Upper lobe of right lung (tissue), 1 donor: ENCODE results near the gene HOXD4. TPM values are rescaled to one million over a fixed set of nuclear protein-coding genes. Genes with fewer than 3 reads are reported as not detected.

Source experiments
- ATAC-seq: fragments of 200-7000 bp; cut with Tn5 transposase; one replicate; pipeline ENCODE4 v1.9.1; 2020; ENCODE audit warnings: mild to moderate bottlenecking, moderate library complexity
- DNase-seq: peaks from one replicate; pipeline ENCODE4 v3.0.0-alpha.2; 2020
- H3K27ac ChIP-seq: fragments of 200-600 bp; one replicate; pipeline ENCODE4 v1.8.0; 2022
- H3K27me3 ChIP-seq: fragments of 200-600 bp; one replicate; pipeline ENCODE4 v1.8.0; 2022; ENCODE audit warnings: mild to moderate bottlenecking
- H3K36me3 ChIP-seq: fragments of 200-600 bp; one replicate; pipeline ENCODE4 v1.8.0; 2022
- H3K4me1 ChIP-seq: fragments of 200-600 bp; one replicate; pipeline ENCODE4 v1.8.0; 2022
- H3K4me3 ChIP-seq: fragments of 200-600 bp; one replicate; pipeline ENCODE4 v1.8.0; 2022; ENCODE audit warnings: mild to moderate bottlenecking
- H3K9me3 ChIP-seq: fragments of 200-600 bp; one replicate; pipeline ENCODE4 v1.8.0; 2022
- intact Hi-C: fragments of 100-400 bp; cut with DNase I; formaldehyde crosslinking; loops from one replicate; pipeline ENCODE4 v1.11.0; 2022
- total RNA-seq: library from RNA; stranded (reverse); fragmentation: NEBNext Ultra II Directional; extraction: Animal tissue kit (Norgen Biotek cat#: 25700); gene quantifications from one replicate; pipeline ENCODE4 v1.2.1, GENCODE V29; 2021
- TF ChIP-seq, protein P1 (sequence below): fragments of 200-600 bp; IDR thresholded peaks from one replicate; pipeline ENCODE4 v1.8.0; 2022; ENCODE audit warnings: antibody characterized with exemption
- donor health status: DM: no; HTN: yes; CAD: no; lungs with severe emphysema.

Gene HOXD4
- total RNA-seq, 1 donor from 2014 or later: 0.84 TPM

DNA sequence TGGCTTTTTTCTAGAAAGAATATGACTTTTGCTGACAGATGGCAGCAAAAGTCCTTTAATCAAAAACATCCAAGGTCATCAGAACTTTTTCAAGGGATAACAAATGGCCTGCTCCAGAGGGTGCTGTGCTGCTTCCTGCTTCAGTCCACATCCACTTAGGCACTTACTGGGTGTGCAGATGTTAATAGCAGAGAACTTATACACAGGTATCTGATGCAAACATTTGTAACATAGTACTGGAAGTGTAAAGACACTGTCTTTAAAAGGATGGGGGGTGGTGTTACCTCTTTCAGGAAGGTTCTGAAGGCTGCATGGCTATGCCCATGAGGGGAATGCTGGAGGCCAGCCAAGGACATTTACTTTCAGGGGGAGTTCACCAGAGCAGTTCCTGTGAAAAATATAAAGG, 16.3 kb upstream of the HOXD4 start:
- H3K27ac ChIP-seq: no peak overlapping the region
- peaks cover 13% of the 10 kb centered on the region for H3K4me1 ChIP-seq
- ATAC-seq (no peak), DNase-seq (no peak)
- H3K9me3 ChIP-seq: no peaks in the 10 kb centered on the region
- intact Hi-C loops: loop anchor here (10.0 kb wide), 2 partner anchors 320 to 420 kb away; no protein-coding TSS in a partner anchor
- peaks cover 98% of the 10 kb centered on the region for H3K27me3 ChIP-seq
- no peaks in the 10 kb centered on the region for H3K36me3 ChIP-seq
- TF ChIP-seq, protein P1, sequence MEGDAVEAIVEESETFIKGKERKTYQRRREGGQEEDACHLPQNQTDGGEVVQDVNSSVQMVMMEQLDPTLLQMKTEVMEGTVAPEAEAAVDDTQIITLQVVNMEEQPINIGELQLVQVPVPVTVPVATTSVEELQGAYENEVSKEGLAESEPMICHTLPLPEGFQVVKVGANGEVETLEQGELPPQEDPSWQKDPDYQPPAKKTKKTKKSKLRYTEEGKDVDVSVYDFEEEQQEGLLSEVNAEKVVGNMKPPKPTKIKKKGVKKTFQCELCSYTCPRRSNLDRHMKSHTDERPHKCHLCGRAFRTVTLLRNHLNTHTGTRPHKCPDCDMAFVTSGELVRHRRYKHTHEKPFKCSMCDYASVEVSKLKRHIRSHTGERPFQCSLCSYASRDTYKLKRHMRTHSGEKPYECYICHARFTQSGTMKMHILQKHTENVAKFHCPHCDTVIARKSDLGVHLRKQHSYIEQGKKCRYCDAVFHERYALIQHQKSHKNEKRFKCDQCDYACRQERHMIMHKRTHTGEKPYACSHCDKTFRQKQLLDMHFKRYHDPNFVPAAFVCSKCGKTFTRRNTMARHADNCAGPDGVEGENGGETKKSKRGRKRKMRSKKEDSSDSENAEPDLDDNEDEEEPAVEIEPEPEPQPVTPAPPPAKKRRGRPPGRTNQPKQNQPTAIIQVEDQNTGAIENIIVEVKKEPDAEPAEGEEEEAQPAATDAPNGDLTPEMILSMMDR: no peak
- H3K4me3 ChIP-seq: no peak overlapping the region

DNA sequence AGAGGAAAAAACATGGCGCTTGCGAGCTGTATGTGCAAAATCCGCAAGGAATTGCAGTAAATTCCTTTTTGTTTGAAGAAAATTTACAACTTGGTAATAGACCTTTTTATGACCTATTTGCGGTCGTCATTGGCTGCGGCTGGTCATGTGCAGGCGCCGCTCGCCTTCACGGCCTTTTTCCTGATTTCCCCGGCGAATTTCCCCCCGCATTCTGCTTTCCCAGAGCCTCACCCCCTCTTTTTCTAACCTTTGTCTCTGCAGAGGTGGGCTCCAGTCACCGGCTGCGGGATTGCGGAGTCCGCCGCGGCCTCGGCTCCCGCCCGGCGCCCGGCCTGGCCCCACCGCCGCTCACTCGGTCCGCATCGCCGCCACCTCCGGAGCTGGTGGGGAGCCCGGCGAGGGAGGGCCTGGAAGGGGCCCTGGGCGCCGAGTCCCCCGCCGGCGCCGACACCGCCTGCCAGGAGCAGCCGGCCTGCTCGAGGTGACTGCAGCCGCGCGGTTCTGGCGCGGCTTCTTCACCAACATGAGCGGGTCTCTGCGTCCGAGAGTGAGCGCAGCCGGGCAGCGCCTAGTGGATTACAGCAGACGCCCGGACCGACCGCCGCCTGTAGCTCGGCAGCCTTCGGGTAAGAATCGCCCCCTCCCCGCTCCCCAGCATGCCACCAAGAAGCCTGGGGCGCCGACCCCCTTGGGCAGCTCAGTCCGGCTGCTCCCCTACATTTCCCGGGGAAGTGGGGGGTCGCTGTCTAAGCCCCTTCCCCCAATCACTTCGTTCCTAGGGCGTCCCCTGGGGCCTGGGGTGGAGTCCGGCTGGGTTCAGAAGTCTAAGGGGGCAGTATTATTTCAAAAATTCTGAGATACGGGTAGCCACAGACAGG, 14.7 kb upstream of the HOXD4 start:
- intact Hi-C loops: loop anchor here (10.0 kb wide), 2 partner anchors 318 to 418 kb away; no protein-coding TSS in a partner anchor
- peak overlapping the region; percentile 11 for H3K4me3 ChIP-seq
- no peak for ATAC-seq
- H3K27me3 ChIP-seq: peaks cover 98% of the 10 kb centered on the region
- no peaks in the 10 kb centered on the region for H3K36me3 ChIP-seq
- H3K9me3 ChIP-seq: no peaks in the 10 kb centered on the region
- DNase-seq: peak; percentile 62
- no peak overlapping the region for H3K27ac ChIP-seq
- TF ChIP-seq, protein P1: no peak
- H3K4me1 ChIP-seq: peaks cover 19% of the 10 kb centered on the region

GRCh38 chr2:176137252-176137580, 14.1 kb upstream of the HOXD4 start:
- Histone ChIP-seq H3K36me3 (no peaks in the 10 kb centered on the region), H3K9me3 (no peaks in the 10 kb centered on the region), H3K4me3 (peak overlapping the region; percentile 11), H3K4me1 (peaks cover 18% of the 10 kb centered on the region), H3K27ac (no peak overlapping the region), H3K27me3 (peaks cover 97% of the 10 kb centered on the region)
- DNase-seq: no peak
- TF ChIP-seq, protein P1: no peak
- intact Hi-C loops: loop anchor here (10.0 kb wide), 2 partner anchors 318 to 418 kb away; no protein-coding TSS in a partner anchor
- no peak for ATAC-seq

- ATAC-seq (no peak), DNase-seq (no peak)
- Histone ChIP-seq H3K4me1 (peaks cover 15% of the 10 kb centered on the region), H3K36me3 (no peaks in the 10 kb centered on the region), H3K9me3 (no peaks in the 10 kb centered on the region), H3K4me3 (no peak overlapping the region), H3K27me3 (peaks cover 97% of the 10 kb centered on the region), H3K27ac (no peak overlapping the region)
- TF ChIP-seq, protein P1: no peak
- intact Hi-C loops: loop anchor here (10.0 kb wide), 2 partner anchors 317 to 417 kb away; no protein-coding TSS in a partner anchor
These were observed 13.4 kb upstream of the HOXD4 start for GRCh38 chr2:176137906-176138305.

GRCh38 chr2:176138526-176138922, 12.8 kb upstream of the HOXD4 start:
- Histone ChIP-seq H3K4me3 (no peak overlapping the region), H3K9me3 (no peaks in the 10 kb centered on the region), H3K27ac (no peak overlapping the region), H3K4me1 (peaks cover 15% of the 10 kb centered on the region), H3K36me3 (no peaks in the 10 kb centered on the region), H3K27me3 (peaks cover 96% of the 10 kb centered on the region)
- TF ChIP-seq, protein P1: no peak
- ATAC-seq (no peak), DNase-seq (no peak)
- intact Hi-C loops: loop anchor here (10.0 kb wide), 2 partner anchors 316 to 416 kb away; no protein-coding TSS in a partner anchor
